Thoracic aorta (tissue), 2 donors: ENCODE results near the gene SCCPDH. TPM values are rescaled to one million over a fixed set of nuclear protein-coding genes. Genes with fewer than 3 reads are reported as not detected.
"Not testable (repeated sequence)": the region's sequence is repeated elsewhere in the genome, so short reads cannot be mapped to it uniquely, and the experiment has no call there.

Source experiments
- ATAC-seq: fragments of 150-250 bp; one replicate; pipeline ENCODE4 v1.8.0; 2017; ENCODE audit warnings: low read depth; ENCODE audit not compliant: insufficient number of reproducible peaks, low FRiP score
- DNase-seq: peaks from one replicate; pipeline ENCODE4 v3.0.0-alpha.2; 2020; ENCODE audit warnings: low spot score
- H3K27ac ChIP-seq, 2 donors: fragments of 200-600 bp; sonication (generic); 1 replicate in 1 of 2; 2 replicates in 1 of 2; pipeline ENCODE4 v1.5.1; 2016; ENCODE audit warnings: mild to moderate bottlenecking in 2 of 2, moderate library complexity in 2 of 2
- H3K27me3 ChIP-seq: fragments of 200-600 bp; sonication (generic); replicated peaks from 2 replicates; pipeline ENCODE4 v1.6.0; 2016; ENCODE audit warnings: mild to moderate bottlenecking; ENCODE audit not compliant: insufficient read depth
- H3K36me3 ChIP-seq: fragments of 200-600 bp; sonication (generic); one replicate; pipeline ENCODE4 v1.5.1; 2016
- H3K4me1 ChIP-seq, 2 donors: fragments of 200-600 bp; sonication (generic); 1 replicate in 1 of 2; 2 replicates in 1 of 2; pipeline versions ENCODE4 v1.5.1 to v1.6.0; 2016; ENCODE audit warnings: low read depth in 2 of 2, mild to moderate bottlenecking in 1 of 2; ENCODE audit not compliant: control insufficient read depth in 1 of 2
- H3K4me3 ChIP-seq: fragments of 200-600 bp; sonication (generic); 2 replicates; pipeline ENCODE4 v1.5.1; 2016; ENCODE audit warnings: mild to moderate bottlenecking
- H3K9me3 ChIP-seq: fragments of 200-600 bp; sonication (generic); 2 replicates; pipeline ENCODE4 v1.5.1; 2016
- total RNA-seq, 2 donors: library from RNA; depleted of rRNA; stranded (reverse); fragments of >200 nt; gene quantifications; one replicate each; pipeline versions ENCODE4 v1.1.0 to v1.2.3, GENCODE V29; 2016
- TF ChIP-seq, protein P1 (sequence below): fragments of 200-600 bp; sonication (generic); IDR thresholded peaks from one replicate; pipeline ENCODE4 v1.5.1; 2019; ENCODE audit warnings: antibody characterized with exemption

SCCPDH gene
- total RNA-seq, 2 donors from 2014 or later, result 12.8 to 14.4 TPM

DNA sequence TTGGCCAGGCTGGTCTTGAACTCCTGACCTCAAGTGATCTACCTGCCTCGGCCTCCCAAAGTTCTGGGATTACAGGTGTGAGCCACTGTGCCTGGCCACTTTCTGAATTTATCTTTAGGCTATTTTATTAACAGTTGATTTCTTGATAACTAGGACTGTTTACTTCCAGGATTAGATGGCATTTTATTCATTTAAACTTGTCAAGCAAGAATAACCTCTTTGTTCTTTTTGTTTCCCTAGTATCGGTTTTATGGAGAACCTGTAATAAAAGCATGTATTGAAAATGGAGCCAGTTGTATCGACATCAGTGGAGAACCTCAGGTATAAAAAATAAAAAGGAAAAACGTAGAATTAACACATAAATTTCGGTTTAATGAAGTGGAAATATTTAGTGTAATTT is 11.5 kb downstream of the SCCPDH start:
- Histone ChIP-seq H3K27me3 (no peaks in the 10 kb centered on the region), H3K4me3 (no peak overlapping the region), H3K36me3 (peaks cover 34% of the 10 kb centered on the region), H3K4me1 (no peaks in the 10 kb centered on the region), H3K9me3 (no peaks in the 10 kb centered on the region), H3K27ac (no peak overlapping the region)
- TF ChIP-seq, protein P1, sequence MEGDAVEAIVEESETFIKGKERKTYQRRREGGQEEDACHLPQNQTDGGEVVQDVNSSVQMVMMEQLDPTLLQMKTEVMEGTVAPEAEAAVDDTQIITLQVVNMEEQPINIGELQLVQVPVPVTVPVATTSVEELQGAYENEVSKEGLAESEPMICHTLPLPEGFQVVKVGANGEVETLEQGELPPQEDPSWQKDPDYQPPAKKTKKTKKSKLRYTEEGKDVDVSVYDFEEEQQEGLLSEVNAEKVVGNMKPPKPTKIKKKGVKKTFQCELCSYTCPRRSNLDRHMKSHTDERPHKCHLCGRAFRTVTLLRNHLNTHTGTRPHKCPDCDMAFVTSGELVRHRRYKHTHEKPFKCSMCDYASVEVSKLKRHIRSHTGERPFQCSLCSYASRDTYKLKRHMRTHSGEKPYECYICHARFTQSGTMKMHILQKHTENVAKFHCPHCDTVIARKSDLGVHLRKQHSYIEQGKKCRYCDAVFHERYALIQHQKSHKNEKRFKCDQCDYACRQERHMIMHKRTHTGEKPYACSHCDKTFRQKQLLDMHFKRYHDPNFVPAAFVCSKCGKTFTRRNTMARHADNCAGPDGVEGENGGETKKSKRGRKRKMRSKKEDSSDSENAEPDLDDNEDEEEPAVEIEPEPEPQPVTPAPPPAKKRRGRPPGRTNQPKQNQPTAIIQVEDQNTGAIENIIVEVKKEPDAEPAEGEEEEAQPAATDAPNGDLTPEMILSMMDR, result no peak
- no peak for ATAC-seq
- DNase-seq, result no peak

DNA sequence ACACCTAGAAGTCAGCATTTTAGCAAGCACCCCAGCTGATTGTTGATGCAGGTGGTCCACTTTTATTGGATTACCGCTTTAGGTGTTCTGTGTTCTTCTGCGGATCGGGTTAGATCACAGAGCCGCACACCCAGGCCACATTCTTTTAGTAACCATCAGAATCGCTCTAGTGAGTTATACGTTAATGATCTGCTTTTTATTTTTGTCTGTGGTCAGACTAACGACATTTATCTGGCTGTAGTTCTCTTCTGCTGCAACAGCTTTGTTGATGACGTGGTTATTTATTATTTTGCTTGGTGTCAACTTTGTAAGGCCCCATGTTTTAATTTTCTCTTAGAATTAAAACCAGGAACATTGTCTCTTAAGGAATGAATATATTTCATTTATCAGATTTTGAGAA is 18.2 kb downstream of the SCCPDH start:
- DNase-seq (no peak), ATAC-seq (no peak)
- H3K4me1 ChIP-seq, result no peaks in the 10 kb centered on the region
- no peak overlapping the region for H3K27ac ChIP-seq
- TF ChIP-seq, protein P1, result no peak
- H3K36me3 ChIP-seq, result peaks cover 15% of the 10 kb centered on the region
- no peaks in the 10 kb centered on the region for H3K27me3 ChIP-seq
- H3K4me3 ChIP-seq, result no peak overlapping the region
- H3K9me3 ChIP-seq, result no peaks in the 10 kb centered on the region

DNA sequence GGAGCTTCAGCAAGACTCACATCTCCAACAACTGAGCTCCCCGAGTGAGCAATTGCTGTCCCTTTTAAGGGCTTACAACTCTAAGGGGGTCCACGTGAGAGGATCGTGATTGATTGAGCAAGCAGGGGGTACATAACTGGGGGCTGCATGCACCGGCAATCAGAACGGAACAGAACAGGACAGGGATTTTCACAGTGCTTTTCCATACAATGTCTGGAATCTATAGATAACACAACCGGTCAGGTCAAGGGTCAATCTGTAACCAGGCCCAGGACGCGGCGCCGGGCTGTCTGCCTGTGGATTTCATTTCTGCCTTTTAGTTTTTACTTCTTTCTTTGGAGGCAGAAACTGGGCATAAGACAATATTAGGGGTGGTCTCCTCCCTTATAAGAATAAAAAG is 21.9 kb downstream of the SCCPDH start:
- not testable (repeated sequence) for H3K4me1 ChIP-seq, H3K36me3 ChIP-seq, H3K9me3 ChIP-seq, ATAC-seq, H3K27me3 ChIP-seq, H3K27ac ChIP-seq, H3K4me3 ChIP-seq, DNase-seq

DNA sequence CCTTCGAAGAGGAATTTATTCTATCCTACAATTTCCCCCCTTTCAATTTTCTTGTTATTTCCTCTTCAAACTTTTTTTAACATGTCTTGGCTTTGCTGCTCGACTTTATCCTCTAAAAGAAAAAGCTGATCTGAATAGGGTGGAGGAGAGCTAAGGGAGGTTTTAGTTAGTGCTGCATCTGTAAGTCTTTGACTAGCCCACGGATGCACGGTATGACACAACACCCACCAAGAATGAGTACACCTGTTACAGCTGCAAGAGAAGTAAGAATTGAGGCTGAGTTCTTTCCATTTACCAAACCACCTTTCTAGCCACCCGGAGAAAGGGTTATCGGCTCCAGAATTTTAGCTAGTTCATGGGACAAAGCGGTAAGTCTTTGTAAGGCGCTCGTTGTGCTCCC is 23.8 kb downstream of the SCCPDH start:
- Histone ChIP-seq H3K4me1 (no peaks in the 10 kb centered on the region), H3K36me3 (peaks cover under 1% of the 10 kb centered on the region), H3K27me3 (no peaks in the 10 kb centered on the region), H3K4me3 (no peak overlapping the region), H3K27ac (no peak overlapping the region), H3K9me3 (no peaks in the 10 kb centered on the region)
- ATAC-seq, result no peak
- TF ChIP-seq, protein P1, result no peak
- no peak for DNase-seq

DNA sequence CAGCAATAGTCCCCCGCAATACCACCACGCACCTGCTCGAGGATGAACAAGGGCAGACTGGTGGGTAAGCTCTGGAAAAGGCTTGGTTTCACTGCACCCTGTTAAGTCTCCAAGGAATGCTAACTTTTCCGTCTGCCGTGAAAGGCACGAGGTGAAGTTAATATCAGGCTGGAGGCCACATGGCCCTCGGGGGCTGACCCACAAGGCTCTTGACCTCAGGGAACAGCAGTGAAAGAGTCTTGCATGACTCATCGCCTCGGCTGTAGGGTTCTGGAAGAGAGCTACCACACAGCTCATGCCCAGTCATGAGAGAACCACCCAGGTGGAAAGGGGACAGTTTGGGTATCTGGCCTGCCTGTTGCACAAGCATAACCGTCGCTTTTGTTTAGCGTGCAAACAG is 24.7 kb downstream of the SCCPDH start:
- H3K27me3 ChIP-seq, result no peaks in the 10 kb centered on the region
- no peak overlapping the region for H3K4me3 ChIP-seq
- no peak overlapping the region for H3K27ac ChIP-seq
- H3K4me1 ChIP-seq, result no peaks in the 10 kb centered on the region
- ATAC-seq (no peak), DNase-seq (no peak)
- no peaks in the 10 kb centered on the region for H3K9me3 ChIP-seq
- H3K36me3 ChIP-seq, result no peaks in the 10 kb centered on the region
- TF ChIP-seq, protein P1, result no peak

DNA sequence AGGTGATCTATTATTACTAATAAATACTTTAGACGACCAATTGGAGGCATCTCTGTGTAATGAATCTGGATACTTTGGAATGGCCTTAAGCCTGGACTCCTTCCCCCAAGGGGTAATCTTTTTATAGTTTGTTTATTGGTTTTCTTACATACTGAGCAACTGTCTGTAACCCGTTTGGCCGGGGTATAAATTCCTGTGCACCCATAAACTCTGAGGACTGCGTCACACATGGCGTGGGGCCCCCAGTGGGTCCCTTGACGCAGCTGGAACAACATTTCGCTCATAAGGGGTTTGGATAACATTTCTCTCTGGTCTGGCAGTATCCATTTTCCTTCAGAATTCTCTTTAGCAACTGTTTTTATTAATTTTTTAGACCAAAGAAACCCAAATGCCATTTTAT is 26.5 kb downstream of the SCCPDH start:
- Histone ChIP-seq H3K36me3 (no peaks in the 10 kb centered on the region), H3K9me3 (no peaks in the 10 kb centered on the region), H3K4me3 (no peak overlapping the region), H3K4me1 (no peaks in the 10 kb centered on the region), H3K27ac (no peak overlapping the region), H3K27me3 (no peaks in the 10 kb centered on the region)
- DNase-seq, result no peak
- TF ChIP-seq, protein P1, result no peak
- no peak for ATAC-seq
